Activated T-cell treated with anti-CD3 and anti-CD28 coated beads for 24 hours (primary cell): ENCODE results near the gene THYN1.
"Not testable (repeated sequence)": the region's sequence is repeated elsewhere in the genome, so short reads cannot be mapped to it uniquely, and the experiment has no call there.

ENCODE experiments used
- DNase-seq: peaks from one replicate; pipeline ENCODE4 v3.0.0-alpha.2; 2020; ENCODE audit warnings: low read depth

Gene THYN1

DNA sequence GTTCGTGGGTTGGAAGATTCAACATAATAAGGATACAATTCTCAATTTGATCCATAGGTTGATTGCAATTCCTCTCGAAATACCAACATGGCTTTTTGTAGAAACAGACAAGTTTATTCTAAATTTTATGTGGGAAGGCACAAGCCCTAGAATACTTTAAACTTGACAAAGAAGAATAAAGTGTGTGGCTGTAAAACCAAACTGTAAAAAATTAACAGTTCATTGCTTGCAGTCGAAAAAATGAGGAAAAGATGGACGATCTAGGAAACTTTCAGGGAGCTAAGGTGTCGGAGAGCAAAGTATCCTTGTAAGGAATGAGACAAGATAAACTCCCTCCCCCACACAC, 22.0 kb upstream of the THYN1 start:
- DNase-seq: no peak

DNA sequence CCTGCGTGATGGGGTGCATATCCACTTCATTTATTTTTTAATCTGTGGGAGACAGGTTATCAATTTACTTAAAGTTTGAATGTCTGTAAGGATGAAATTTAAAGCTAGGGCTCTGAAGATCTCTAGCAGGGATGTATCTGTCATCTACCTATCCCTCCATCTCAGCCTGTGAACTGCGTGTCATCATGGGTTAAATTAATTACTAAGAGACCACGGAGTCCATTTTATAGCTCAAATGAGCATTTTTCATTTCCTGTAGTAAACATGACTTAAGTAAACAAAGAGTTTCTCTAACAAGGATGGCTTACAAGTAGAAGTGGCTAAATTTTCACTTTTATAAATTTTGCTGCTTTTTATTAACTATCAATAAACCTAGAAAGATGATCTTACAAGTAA, 20.2 kb upstream of the THYN1 start:
- DNase-seq: no peak

DNA sequence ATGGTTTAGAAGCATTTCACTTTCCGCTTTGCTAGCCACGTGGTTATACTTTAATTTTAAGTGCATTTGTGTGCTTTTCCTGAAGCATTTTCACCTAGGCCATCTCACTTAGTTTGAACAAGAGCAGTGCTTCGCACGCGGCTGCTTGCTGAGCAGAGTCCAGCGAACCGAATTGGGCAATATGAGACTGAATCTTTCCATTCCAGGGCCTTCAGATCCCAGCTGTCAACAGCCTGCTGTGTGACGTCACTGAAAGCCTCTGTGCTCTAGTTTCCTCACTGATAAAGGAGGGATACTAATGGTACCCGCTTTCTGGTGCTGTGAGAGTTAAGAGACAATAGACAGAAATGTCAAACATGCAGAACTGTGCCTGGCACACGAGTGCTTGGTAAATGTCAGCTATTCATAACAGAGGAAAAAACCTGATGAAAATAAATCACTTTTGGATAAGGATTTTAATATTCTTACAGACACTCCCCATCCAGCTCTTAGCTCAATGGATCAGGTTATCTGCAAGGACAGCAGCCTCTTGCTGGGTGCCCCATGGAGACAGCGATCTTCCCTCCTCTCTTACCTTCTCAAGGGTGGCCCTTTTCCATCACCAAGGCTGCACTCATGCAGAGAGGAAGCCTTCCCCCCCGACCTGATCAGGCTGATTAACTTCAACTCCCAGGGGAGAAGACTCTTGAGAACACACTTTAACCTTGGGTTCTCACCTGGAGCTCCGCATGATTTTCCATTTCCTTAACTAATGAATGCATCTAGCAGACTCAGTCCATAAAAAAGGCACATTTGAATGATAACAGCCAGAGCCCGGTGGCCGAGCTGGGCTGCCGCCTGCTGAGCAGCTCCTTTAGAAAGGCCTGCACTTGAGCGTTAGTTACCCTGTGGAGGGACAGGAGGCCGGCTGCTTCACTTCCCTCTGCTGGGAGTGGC, 19.5 kb upstream of the THYN1 start:
- DNase-seq: no peak

DNA sequence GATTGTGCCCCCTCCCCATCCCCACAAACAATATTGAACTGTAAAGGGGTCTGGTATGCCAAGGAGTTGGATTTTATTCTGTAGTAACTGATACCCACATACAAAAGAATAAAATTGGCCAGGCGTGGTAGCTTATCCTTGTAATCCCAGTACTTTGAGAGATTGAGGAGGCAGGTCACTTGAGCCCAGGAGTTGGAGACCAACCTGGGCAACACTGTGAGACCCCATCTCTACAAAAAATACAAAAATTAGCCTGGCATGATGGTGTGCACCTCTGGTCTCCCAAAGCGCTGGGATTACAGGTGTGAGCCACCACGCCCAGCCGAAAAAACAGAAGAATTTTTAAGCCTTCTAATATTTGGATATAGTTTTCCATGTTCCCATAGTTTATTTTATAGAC, 18.8 kb upstream of the THYN1 start:
- no peak for DNase-seq

DNA sequence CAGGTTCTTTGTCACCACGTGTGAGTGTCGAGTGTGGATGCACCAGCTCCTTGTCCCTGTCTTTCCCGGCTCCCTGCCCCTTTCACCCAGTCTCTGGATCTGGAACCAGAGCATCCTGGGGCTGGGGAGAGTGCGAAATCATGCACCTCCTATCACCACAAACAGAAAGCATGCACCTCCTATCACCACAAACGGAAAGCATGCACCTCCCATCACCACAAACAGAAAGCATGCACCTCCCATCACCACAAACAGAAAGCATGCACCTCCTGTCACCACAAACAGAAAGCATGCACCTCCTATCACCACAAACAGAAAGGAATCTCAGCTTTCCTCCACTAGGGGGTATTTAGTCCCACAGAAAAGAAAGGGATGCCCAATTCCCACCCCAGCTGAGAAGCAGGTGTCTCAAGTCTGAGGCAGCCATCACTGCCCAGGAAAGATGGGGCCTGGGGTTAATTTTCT, 17.1 kb upstream of the THYN1 start:
- DNase-seq: no peak

- DNase-seq: no peak
Measured at GRCh38 chr11:134267966-134268365, 14.8 kb upstream of the THYN1 start.

- DNase-seq: no peak
Measured at GRCh38 chr11:134267461-134267860, 14.3 kb upstream of the THYN1 start.

DNA sequence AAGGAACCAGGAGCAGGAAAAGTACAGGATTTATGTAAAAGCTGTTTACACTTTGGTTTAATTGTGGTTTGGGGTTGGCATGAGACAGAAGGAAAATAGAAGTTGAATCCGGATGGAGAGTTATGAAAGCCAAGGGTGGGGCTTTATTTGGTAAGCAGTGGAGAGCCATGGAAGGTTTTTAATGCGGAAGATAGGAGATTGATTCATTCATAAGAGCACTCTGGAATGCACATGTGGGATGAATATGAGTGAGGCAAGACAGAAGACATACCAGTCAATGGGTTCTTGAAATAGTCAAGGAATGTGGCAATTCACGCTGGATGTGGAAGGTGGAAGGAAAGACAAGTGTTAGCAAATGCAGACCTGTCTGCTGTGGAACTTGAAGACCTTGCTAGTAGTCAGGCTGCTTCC, 13.7 kb upstream of the THYN1 start:
- DNase-seq: no peak

DNA sequence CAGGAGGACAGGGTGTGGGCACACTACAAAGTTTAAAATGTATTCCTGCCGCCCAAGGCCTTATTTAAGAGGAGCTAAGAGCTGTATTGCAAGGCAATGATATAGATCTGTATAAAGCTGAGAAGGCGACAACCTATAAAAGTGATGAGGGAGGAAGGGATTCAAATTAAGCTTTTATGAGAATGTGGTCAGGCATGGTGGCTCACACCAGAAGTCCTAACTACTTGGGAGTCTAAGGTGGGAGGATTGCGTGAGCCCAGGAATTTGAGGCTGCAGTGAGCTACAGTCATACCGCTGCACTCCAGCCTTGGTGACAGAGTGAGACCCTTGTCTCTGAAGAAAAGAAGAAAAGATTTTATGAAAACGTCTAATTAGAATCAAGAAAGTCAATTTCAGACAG, 13.3 kb upstream of the THYN1 start:
- DNase-seq: no peak

- no peak for DNase-seq
Measured at GRCh38 chr11:134264966-134265764, 12.0 kb upstream of the THYN1 start.

DNA sequence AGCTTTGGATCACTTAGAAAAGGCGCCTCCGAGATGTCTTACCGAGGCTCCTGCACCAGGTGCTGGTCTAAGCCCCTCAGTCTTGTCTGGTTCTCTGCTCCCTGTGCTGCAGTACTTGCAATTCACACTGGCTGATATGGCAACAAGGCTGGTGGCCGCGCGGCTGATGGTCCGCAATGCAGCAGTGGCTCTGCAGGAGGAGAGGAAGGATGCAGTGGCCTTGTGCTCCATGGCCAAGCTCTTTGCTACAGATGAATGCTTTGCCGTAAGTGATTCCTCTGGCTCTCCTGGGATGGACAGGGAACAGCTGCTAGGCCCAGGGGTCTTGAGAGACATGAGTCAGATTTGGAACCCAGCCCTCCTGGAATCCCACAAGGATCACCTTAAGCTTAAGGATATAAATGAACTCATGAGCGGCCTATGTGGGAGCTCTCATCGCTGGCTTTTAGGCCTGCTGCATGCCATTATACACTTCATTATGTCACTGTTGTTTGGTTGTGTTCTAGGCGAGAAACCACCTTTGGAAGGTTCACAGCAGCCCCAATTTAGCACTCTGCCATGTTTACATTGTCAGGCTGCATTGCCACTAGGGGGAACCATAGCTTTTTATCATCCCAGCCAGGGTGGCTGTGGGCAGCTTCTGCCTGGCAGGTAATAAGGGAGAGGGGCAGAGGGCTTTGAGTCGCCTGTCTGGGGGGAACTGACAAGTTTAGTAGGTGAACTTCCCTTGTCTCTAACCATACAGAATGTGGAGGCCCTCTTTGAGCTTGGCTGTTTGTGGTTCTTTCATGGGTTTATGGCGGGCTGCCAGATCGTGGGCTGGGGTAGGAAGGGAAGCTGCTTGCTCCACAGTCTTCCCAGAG, 8.7 kb upstream of the THYN1 start:
- DNase-seq: no peak

- no peak for DNase-seq
Measured at GRCh38 chr11:134260983-134261382, 7.8 kb upstream of the THYN1 start.

DNA sequence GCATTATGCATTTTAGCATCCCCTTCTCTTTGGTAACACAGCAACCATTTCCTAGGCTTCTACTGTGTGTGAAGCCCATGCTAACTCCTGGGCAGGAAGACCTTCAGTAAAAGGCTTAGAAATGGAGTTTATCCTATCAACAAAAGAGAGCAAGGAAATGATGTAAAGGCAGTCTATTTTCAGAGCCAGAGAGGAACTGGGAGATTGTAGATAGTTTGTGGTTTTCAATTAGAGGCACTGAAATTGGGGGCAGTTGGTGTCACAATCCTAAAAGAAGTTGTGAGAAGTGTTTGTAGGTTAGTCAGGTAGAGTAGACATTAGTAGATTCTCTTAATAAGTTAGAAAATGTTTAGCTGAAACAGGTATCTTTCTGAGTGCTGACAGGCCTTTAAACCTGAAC, 7.4 kb upstream of the THYN1 start:
- DNase-seq: no peak

DNA sequence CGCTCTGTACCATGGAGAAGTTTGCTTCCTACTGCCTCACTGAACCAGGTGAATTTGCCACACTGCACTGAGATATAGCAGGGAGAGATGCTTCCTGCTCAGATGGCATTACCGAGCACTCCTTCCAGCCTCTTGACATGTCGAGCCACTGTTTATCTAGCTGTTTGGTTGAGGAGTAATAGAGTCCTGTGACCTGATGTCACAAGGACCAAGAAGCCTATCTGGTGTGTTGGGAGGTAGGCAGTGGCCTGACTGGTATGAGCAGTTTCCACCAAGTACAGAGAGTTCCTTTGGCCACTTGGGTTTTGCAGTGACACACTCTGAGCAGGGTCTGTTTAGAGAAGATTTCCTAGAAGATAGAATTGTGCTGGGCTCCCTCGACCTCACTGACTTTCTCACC, 5.4 kb upstream of the THYN1 start:
- DNase-seq: no peak

GRCh38 chr11:134257101-134257500, 3.9 kb upstream of the THYN1 start:
- DNase-seq: no peak

DNA sequence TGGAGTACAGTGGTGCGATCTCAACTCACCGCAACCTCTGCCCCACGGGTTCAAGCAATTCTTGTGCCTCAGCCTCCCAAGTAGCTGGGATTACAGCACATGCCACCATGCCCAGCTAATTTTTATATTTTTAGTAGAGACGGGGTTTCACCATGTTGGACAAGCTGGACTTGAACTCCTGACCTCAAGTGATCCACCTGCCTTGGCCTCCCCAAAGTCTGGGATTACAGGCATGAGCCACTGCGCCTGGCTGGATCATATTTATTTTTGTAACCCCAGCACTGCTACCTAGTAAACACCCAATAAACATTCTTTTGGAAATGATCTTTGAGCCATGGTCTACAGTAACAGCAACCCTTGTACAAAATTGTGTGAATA, 2.0 kb upstream of the THYN1 start:
- not testable (repeated sequence) for DNase-seq

- no peak for DNase-seq
Measured at GRCh38 chr11:134254433-134255183, 1.5 kb upstream of the THYN1 start.

DNA sequence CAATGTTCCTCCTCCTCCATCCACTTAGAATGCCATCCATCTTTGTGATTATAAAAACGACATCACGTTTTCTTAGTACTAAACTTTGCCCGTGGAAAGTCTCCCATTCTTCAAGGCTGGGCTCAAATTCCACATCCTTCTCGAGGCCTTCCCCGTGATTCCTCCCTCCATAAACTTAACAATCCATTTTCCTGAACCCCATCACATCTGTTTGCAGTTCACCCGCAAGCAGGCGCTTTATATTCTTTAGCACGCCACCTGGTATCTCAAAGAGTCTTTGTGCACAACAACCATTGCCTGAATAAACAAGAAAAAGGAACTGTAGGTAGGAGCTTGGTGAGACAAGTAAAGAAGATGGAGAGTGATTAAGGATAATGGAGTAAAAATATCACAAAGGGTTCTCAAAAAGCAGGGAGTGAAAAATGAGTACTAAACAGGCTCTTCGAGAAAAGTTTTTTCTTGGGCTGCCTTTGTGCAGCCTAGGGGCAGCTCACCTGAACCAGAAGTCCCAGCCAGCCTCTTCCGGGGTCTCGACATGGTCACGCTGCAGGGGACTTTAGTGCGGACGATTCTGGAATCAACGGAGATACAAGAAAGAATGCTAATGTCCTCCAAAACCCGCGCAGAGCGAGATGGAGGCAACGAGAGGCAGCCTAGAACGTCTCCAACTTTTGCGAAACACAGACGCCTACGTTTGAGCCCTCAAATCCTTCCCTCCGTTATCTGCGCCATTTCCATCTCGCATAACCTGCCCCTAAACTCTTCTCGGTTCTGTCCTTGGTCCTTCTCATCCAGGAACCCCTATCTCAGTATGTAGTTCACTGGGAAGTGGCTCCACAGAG, 585 bp downstream of the THYN1 start:
- peak; percentile 15 for DNase-seq

DNA sequence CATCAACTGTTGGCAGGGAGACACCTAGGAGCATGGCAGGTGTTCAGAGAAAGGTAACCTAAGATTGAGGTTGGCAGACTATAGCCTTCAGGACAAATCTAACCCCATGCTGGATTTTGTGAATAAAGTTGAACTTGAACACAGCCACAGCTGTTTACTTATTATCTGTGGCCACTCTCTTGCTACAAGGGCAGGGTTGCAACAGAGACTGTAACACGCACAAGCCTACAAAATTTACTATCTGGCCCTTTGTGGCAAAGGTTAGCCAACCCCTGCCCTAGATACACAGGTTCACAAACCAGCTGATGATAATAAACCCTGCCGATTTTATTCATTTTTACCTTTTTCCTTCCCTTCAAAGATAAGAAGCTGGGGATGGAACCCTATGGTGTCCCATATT, 2.5 kb downstream of the THYN1 start:
- no peak for DNase-seq

DNA sequence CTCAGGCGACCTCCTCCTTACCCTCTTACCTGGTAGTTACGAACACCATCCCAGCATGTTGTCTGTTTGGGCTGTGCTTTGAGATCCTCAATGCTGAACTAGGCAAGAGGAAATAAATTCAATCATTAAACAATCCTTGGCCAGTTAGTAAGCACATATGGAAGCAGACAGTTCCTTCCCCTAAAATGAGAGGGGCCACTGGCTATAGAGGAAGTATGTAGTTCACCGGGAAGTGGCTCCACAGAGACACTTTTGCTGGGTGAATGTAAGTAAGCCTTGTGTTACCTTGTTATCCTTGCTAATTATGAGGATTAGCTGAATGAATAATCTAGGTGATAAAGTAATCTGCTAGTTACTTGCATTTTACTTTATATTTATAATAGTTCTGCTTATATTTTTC, 2.9 kb downstream of the THYN1 start:
- DNase-seq: no peak
